SK-N-SH treated with all-trans-retinoic acid at 6 μM for 48 hours (cell line): ENCODE measurements around the gene STS.

Experiments used
- BACH2 ChIP-seq: fragments of 250-450 bp; sonication (Bioruptor Pico); IDR thresholded peaks from 2 replicates; pipeline ENCODE4 v1.9.0; 2021; ENCODE audit warnings: mild to moderate bottlenecking, borderline replicate concordance
- CSRNP3 ChIP-seq: fragments of 250-450 bp; sonication (Bioruptor Pico); IDR thresholded peaks from 2 replicates; pipeline ENCODE4 v1.5.1; 2021; ENCODE audit warnings: mild to moderate bottlenecking, moderate library complexity
- ESRRG ChIP-seq: fragments of 250-450 bp; sonication (Bioruptor Pico); IDR thresholded peaks from 2 replicates; pipeline ENCODE4 v1.6.1; 2021; ENCODE audit warnings: mild to moderate bottlenecking
- GLIS3 ChIP-seq: fragments of 250-450 bp; sonication (Bioruptor Pico); IDR thresholded peaks from 2 replicates; pipeline ENCODE4 v1.5.0; 2020; ENCODE audit warnings: mild to moderate bottlenecking, moderate library complexity
- ISL1 ChIP-seq: fragments of 250-450 bp; sonication (Bioruptor Pico); IDR thresholded peaks from 2 replicates; pipeline ENCODE4 v2.1.2; 2022; ENCODE audit warnings: mild to moderate bottlenecking, moderate library complexity
- POU6F1 ChIP-seq: fragments of 250-450 bp; sonication (Bioruptor Pico); IDR thresholded peaks from 2 replicates; pipeline ENCODE4 v1.8.0; 2021; ENCODE audit warnings: low read depth, mild to moderate bottlenecking, moderate library complexity, borderline replicate concordance
- PPARA ChIP-seq: fragments of 250-450 bp; sonication (Bioruptor Pico); IDR thresholded peaks from 2 replicates; pipeline ENCODE4 v1.5.0; 2020; ENCODE audit warnings: mild to moderate bottlenecking, borderline replicate concordance
- TOX ChIP-seq: fragments of 250-450 bp; sonication (Bioruptor Pico); IDR thresholded peaks from 2 replicates; pipeline ENCODE4 v1.8.0; 2021; ENCODE audit warnings: mild to moderate bottlenecking, moderate library complexity, borderline replicate concordance
- ZNF70 ChIP-seq: fragments of 450-650 bp; formaldehyde crosslinking; IDR thresholded peaks from 2 replicates; pipeline ENCODE4 v1.5.0; 2020; ENCODE audit warnings: mild to moderate bottlenecking, moderate library complexity
- ZNF8 ChIP-seq: fragments of 450-650 bp; formaldehyde crosslinking; IDR thresholded peaks from 2 replicates; pipeline ENCODE4 v1.5.0; 2020; ENCODE audit warnings: mild to moderate bottlenecking, moderate library complexity

- TF ChIP-seq TOX (CRISPR knock-in tag), result no peak
- TF ChIP-seq ZNF70 (CRISPR knock-in tag), result no peak
- no peak for TF ChIP-seq PPARA
- no peak for TF ChIP-seq ZNF8 (CRISPR knock-in tag)
- TF ChIP-seq ESRRG, result no peak
- TF ChIP-seq CSRNP3 (CRISPR knock-in tag), result no peak
- no peak for TF ChIP-seq GLIS3 (CRISPR knock-in tag)
- no peak for TF ChIP-seq POU6F1 (CRISPR knock-in tag)
- no peak for TF ChIP-seq BACH2 (CRISPR knock-in tag)
- no peak for TF ChIP-seq ISL1 (CRISPR knock-in tag)
Measured at GRCh38 chrX:7134981-7135380, 12.5 kb upstream of the STS start.
